OCI-LY1 (cell line): ENCODE results near the gene COL25A1.

Experiments
- CTCF ChIP-seq: fragments of 200-600 bp; sonication (generic), shearing (Covaris generic); IDR thresholded peaks from 2 replicates; pipeline ENCODE4 v1.5.1; 2017; ENCODE audit warnings: mild to moderate bottlenecking, antibody characterized with exemption, low read length, moderate library complexity, mixed read lengths
- EZH2 ChIP-seq: fragments of 200-600 bp; sonication (generic), shearing (Covaris generic); IDR thresholded peaks from 2 replicates; pipeline ENCODE4 v1.8.0; 2017; ENCODE audit warnings: borderline replicate concordance, mixed run types, mild to moderate bottlenecking, antibody characterized with exemption, low read length, moderate library complexity, mixed read lengths

GRCh38 chr4:109146499-109146898 lies 156.0 kb downstream of the COL25A1 start:
- no peak for TF ChIP-seq CTCF
- TF ChIP-seq EZH2 = no peak
